Measurements from ENCODE around the gene CSKMT.
"Not testable (repeated sequence)": the region's sequence is repeated elsewhere in the genome, so short reads cannot be mapped to it uniquely, and the experiment has no call there.

- TF ChIP-seq, protein P1, sequence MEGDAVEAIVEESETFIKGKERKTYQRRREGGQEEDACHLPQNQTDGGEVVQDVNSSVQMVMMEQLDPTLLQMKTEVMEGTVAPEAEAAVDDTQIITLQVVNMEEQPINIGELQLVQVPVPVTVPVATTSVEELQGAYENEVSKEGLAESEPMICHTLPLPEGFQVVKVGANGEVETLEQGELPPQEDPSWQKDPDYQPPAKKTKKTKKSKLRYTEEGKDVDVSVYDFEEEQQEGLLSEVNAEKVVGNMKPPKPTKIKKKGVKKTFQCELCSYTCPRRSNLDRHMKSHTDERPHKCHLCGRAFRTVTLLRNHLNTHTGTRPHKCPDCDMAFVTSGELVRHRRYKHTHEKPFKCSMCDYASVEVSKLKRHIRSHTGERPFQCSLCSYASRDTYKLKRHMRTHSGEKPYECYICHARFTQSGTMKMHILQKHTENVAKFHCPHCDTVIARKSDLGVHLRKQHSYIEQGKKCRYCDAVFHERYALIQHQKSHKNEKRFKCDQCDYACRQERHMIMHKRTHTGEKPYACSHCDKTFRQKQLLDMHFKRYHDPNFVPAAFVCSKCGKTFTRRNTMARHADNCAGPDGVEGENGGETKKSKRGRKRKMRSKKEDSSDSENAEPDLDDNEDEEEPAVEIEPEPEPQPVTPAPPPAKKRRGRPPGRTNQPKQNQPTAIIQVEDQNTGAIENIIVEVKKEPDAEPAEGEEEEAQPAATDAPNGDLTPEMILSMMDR (IDR thresholded peaks at IDR 0.05; ENCODE audit: low read depth, low read length, poor library complexity, severe bottlenecking), result not testable (repeated sequence)
- TF ChIP-seq EZH2phosphoT487 (IDR thresholded peaks at IDR 0.05; ENCODE audit: borderline replicate concordance, low read length), result not testable (repeated sequence)
Measured at GRCh38 chr11:62675415-62675814, 10.3 kb downstream of the CSKMT start.

Data from DOHH2 (cell line).